HEK293T (cell line): ENCODE measurements around the gene DOCK9.

Experiments used
- CTCF ChIA-PET: fragments of 350-600 bp; formaldehyde crosslinking; extraction: SDS; loops from one replicate; lab custom pipeline; 2021; ENCODE audit warnings: antibody characterized with exemption, inconsistent platforms; lab: Yijun Ruan, JAX
- POLR2A ChIA-PET: fragments of 350-600 bp; formaldehyde crosslinking; extraction: SDS; loops from one replicate; lab custom pipeline; 2020; ENCODE audit warnings: antibody characterized with exemption, inconsistent platforms; lab: Yijun Ruan, JAX
- DNase-seq: peaks from one replicate; pipeline ENCODE4 v3.0.0; 2012; ENCODE audit warnings: mixed read lengths; ENCODE audit errors: extremely low spot score
- ARNT ChIP-seq: fragments of 450-650 bp; IDR thresholded peaks from 2 replicates; pipeline ENCODE4 v1.6.1; 2017; ENCODE audit warnings: mild to moderate bottlenecking
- BHLHE40 ChIP-seq: fragments of 450-650 bp; IDR thresholded peaks from 2 replicates; pipeline ENCODE4 v1.6.1; 2016; ENCODE audit warnings: mild to moderate bottlenecking, moderate library complexity, borderline replicate concordance
- CTBP1 ChIP-seq: fragments of 450-650 bp; IDR thresholded peaks from 2 replicates; pipeline ENCODE4 v1.6.1; 2016; ENCODE audit warnings: borderline replicate concordance
- ELF4 ChIP-seq: fragments of 450-650 bp; IDR thresholded peaks from 2 replicates; pipeline ENCODE4 v1.6.1; 2017; ENCODE audit warnings: antibody characterized with exemption
- FOXA1 ChIP-seq: fragments of 450-650 bp; IDR thresholded peaks from 2 replicates; pipeline ENCODE4 v1.6.1; 2016; ENCODE audit warnings: mild to moderate bottlenecking
- FOXK2 ChIP-seq: fragments of 450-650 bp; IDR thresholded peaks from 2 replicates; pipeline ENCODE4 v1.6.1; 2016; ENCODE audit warnings: mild to moderate bottlenecking
- FOXM1 ChIP-seq: fragments of 450-650 bp; IDR thresholded peaks from 2 replicates; pipeline ENCODE4 v1.6.1; 2017; ENCODE audit warnings: mild to moderate bottlenecking, borderline replicate concordance
- HDGF ChIP-seq: fragments of 450-650 bp; IDR thresholded peaks from 2 replicates; pipeline ENCODE4 v1.6.1; 2017; ENCODE audit warnings: antibody characterized with exemption, borderline replicate concordance
- L3MBTL2 ChIP-seq: fragments of 450-650 bp; conservative IDR thresholded peaks from 2 replicates; pipeline ENCODE4 v1.6.1; 2016; ENCODE audit warnings: mild to moderate bottlenecking
- LEF1 ChIP-seq: fragments of 450-650 bp; IDR thresholded peaks from 2 replicates; pipeline ENCODE4 v1.6.1; 2017; ENCODE audit warnings: mild to moderate bottlenecking, borderline replicate concordance
- NFRKB ChIP-seq: fragments of 450-650 bp; IDR thresholded peaks from 2 replicates; pipeline ENCODE4 v1.6.1; 2016; ENCODE audit warnings: mild to moderate bottlenecking, moderate library complexity
- PKNOX1 ChIP-seq: fragments of 450-650 bp; IDR thresholded peaks from 2 replicates; pipeline ENCODE4 v1.6.1; 2016
- SP1 ChIP-seq: fragments of 450-650 bp; IDR thresholded peaks from 2 replicates; pipeline ENCODE4 v1.6.1; 2017
- SUZ12 ChIP-seq: fragments of 450-650 bp; IDR thresholded peaks from 2 replicates; pipeline ENCODE4 v1.6.1; 2016; ENCODE audit warnings: mild to moderate bottlenecking
- TARDBP ChIP-seq: fragments of 450-650 bp; IDR thresholded peaks from 2 replicates; pipeline ENCODE4 v1.6.1; 2016
- ZNF384 ChIP-seq: fragments of 450-650 bp; IDR thresholded peaks from 2 replicates; pipeline ENCODE4 v1.6.1; 2016

The DOCK9 gene

GRCh38 chr13:98977568-98978265 lies at the start of gene DOCK9:
TSS of gene DOCK9 (minus strand) at chr13:98978064. CDS start at chr13:98977909, 155 bp downstream.
- TF ChIP-seq ELF4 = no peak
- DNase-seq = no peak
- CTCF ChIA-PET = no interaction called here
- POLR2A ChIA-PET = no interaction called here

- no peak for TF ChIP-seq ELF4
- no peak for TF ChIP-seq FOXA1
- no peak for TF ChIP-seq CTBP1
- TF ChIP-seq PKNOX1 = no peak
- no peak for TF ChIP-seq LEF1
- TF ChIP-seq TARDBP = no peak
- no peak for TF ChIP-seq SP1
- TF ChIP-seq NFRKB = no peak
- TF ChIP-seq FOXM1 = no peak
- TF ChIP-seq L3MBTL2 = no peak
- TF ChIP-seq HDGF = no peak
- no peak for TF ChIP-seq ARNT
- no peak for TF ChIP-seq BHLHE40
- no peak for TF ChIP-seq ZNF384
- no peak for TF ChIP-seq FOXK2
- no peak for TF ChIP-seq SUZ12
- DNase-seq = no peak
- POLR2A ChIA-PET = no interaction called here
- CTCF ChIA-PET = no interaction called here
Measured at GRCh38 chr13:99027260-99027659, 49.4 kb upstream of the DOCK9 start.

- ChIA-PET CTCF (no interaction called here), POLR2A (no interaction called here)
- TF ChIP-seq FOXA1 = no peak
- no peak for TF ChIP-seq SP1
- TF ChIP-seq FOXM1 = no peak
- TF ChIP-seq FOXK2 = no peak
- TF ChIP-seq ARNT = no peak
- TF ChIP-seq TARDBP = no peak
- TF ChIP-seq ELF4 = no peak
- TF ChIP-seq NFRKB = no peak
- DNase-seq = no peak
Measured at GRCh38 chr13:99022941-99023340, 45.1 kb upstream of the DOCK9 start.

GRCh38 chr13:99018418-99019180 lies 40.7 kb upstream of the DOCK9 start:
- POLR2A ChIA-PET = no interaction called here
- TF ChIP-seq NFRKB (no peak), PKNOX1 (no peak), BHLHE40 (no peak), HDGF (no peak), LEF1 (no peak), CTBP1 (no peak), TARDBP (no peak), FOXA1 (no peak)
- DNase-seq = no peak
- CTCF ChIA-PET = no interaction called here

- ChIA-PET POLR2A (no interaction called here), CTCF (interaction anchor here (0.5 kb wide), 1 partner anchor 480 kb away, joined by 4 read pairs; no protein-coding TSS in a partner anchor)
- no peak for DNase-seq
- TF ChIP-seq TARDBP = no peak
- no peak for TF ChIP-seq NFRKB
- no peak for TF ChIP-seq ZNF384
- no peak for TF ChIP-seq L3MBTL2
- TF ChIP-seq CTBP1 = no peak
- TF ChIP-seq HDGF = no peak
- TF ChIP-seq LEF1 = no peak
- TF ChIP-seq FOXK2 = no peak
Measured at GRCh38 chr13:99015606-99016490, 38.0 kb upstream of the DOCK9 start.

- CTCF ChIA-PET = no interaction called here
- no peak for DNase-seq
- POLR2A ChIA-PET = no interaction called here
- TF ChIP-seq CTBP1 (no peak), ELF4 (no peak), FOXM1 (no peak), NFRKB (no peak), FOXA1 (no peak), ZNF384 (no peak), PKNOX1 (no peak)
Measured at GRCh38 chr13:99014522-99014921, 36.7 kb upstream of the DOCK9 start.
